ENCODE data around the gene POLRMT. TPM values are rescaled to one million over a fixed set of nuclear protein-coding genes. Genes with fewer than 3 reads are reported as not detected.

POLRMT gene
- total RNA-seq, 1 donor from 2014 or later, result 37.3 TPM

GRCh38 chr19:602391-603301 lies 30.7 kb downstream of the POLRMT start:
- no peak for DNase-seq (ENCODE audit: low spot score)
- intact Hi-C loops (cut with DNase I), result no loop called here

GRCh38 chr19:601790-602189 lies 31.5 kb downstream of the POLRMT start:
- DNase-seq (ENCODE audit: low spot score), result no peak
- intact Hi-C loops (cut with DNase I), result no loop called here

- intact Hi-C loops (cut with DNase I), result no loop called here
- DNase-seq (ENCODE audit: low spot score), result no peak
Measured at GRCh38 chr19:601310-601709, 32.0 kb downstream of the POLRMT start.

GRCh38 chr19:597406-598315 lies 35.7 kb downstream of the POLRMT start:
- DNase-seq (ENCODE audit: low spot score), result no peak
- intact Hi-C loops (cut with DNase I), result no loop called here

- intact Hi-C loops (cut with DNase I), result no loop called here
Measured at GRCh38 chr19:596263-596655, 37.1 kb downstream of the POLRMT start.

GRCh38 chr19:595326-596262 lies 37.7 kb downstream of the POLRMT start:
- DNase-seq (ENCODE audit: low spot score), result no peak
- intact Hi-C loops (cut with DNase I), result no loop called here

More at GRCh38 chr19:596263-596655, 37.1 kb downstream of the POLRMT start:
- no peak for DNase-seq (ENCODE audit: low spot score)

GRCh38 chr19:594265-594870 lies 39.0 kb downstream of the POLRMT start:
- intact Hi-C loops (cut with DNase I), result no loop called here
- no peak for DNase-seq (ENCODE audit: low spot score)

GRCh38 chr19:593505-593904 lies 39.8 kb downstream of the POLRMT start:
- no peak for DNase-seq (ENCODE audit: low spot score)
- intact Hi-C loops (cut with DNase I), result no loop called here

- no peak for DNase-seq (ENCODE audit: low spot score)
- intact Hi-C loops (cut with DNase I), result no loop called here
Measured at GRCh38 chr19:593055-593454, 40.3 kb downstream of the POLRMT start.

GRCh38 chr19:592101-592500 lies 41.2 kb downstream of the POLRMT start:
- no peak for DNase-seq (ENCODE audit: low spot score)
- intact Hi-C loops (cut with DNase I), result no loop called here

GRCh38 chr19:591099-591958 lies 42.0 kb downstream of the POLRMT start:
- DNase-seq (ENCODE audit: low spot score), result no peak
- intact Hi-C loops (cut with DNase I), result no loop called here

GRCh38 chr19:590750-591098 lies 42.6 kb downstream of the POLRMT start:
- no peak for DNase-seq (ENCODE audit: low spot score)
- intact Hi-C loops (cut with DNase I), result no loop called here

- no peak for DNase-seq (ENCODE audit: low spot score)
- intact Hi-C loops (cut with DNase I), result no loop called here
Measured at GRCh38 chr19:590396-590745, 43.0 kb downstream of the POLRMT start.

GRCh38 chr19:589693-590395 lies 43.5 kb downstream of the POLRMT start, which contains the start of gene HCN2:
Gene HCN2, plus strand, starts transcription at chr19:589881. Its CDS starts 65 bp downstream, at chr19:589946.
- intact Hi-C loops (cut with DNase I), result no loop called here
- DNase-seq (ENCODE audit: low spot score), result no peak

- DNase-seq (ENCODE audit: low spot score), result no peak
- intact Hi-C loops (cut with DNase I), result no loop called here
Measured at GRCh38 chr19:588741-589692, 44.3 kb downstream of the POLRMT start.

- intact Hi-C loops (cut with DNase I), result no loop called here
- DNase-seq (ENCODE audit: low spot score), result no peak
Measured at GRCh38 chr19:588093-588740, 45.1 kb downstream of the POLRMT start.
